ENCODE measurements around the gene SLC12A5. TPM values are rescaled to one million over a fixed set of nuclear protein-coding genes. Genes with fewer than 3 reads are reported as not detected.

Gene SLC12A5
- total RNA-seq, 1 donor from 2014 or later, result 0.77 TPM

DNA sequence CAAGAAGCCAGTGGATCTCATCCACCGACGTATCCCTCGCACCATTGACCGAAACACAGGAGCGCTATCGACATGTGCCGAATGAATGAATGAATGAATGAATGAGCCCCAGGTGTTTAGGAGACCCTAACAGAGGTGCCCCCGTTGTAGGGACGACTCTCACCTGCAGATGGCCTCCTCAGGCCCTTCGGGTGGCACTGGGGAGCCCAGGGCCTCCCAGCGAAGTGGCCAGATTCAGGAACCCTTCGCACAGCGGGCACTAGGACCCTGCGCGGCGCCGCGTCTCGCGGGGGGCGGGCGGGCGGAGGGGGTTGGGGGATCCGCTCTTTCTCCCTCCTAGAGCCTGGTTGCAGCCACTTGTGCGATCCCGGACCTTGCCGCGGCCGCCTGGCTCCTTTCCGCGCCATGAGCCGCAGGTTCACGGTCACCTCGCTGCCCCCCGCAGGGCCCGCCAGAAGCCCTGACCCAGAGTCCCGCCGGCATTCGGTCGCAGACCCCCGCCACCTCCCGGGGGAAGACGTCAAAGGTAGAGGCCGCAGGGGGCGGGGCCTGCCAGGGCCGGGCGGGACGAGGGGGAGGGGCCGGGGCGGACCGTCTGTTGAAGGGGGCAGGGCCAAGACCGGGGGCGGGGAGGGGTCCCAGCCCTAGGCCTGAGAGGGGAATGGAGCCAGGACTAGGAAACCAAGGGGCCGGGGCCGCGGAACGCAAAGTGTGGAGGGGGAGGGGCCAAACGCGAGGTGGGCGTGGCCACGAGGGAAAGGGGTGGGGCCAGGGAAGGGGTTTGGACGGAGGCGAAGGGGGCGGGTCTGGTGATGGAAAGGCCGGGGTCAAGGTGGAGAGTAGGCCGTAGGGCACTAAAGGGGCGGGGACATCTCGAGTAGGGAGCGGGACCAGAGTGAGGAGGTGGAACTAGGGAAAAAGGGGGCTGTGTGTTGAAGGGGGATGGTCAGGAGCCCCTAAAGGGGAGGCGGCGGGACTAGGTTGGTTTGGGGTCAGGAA, 7.4 kb upstream of the SLC12A5 start:
- H3F3A ChIP-seq (ENCODE audit: low read depth), result peaks cover 7% of the 10 kb centered on the region
- H3K4me1 Mint-ChIP-seq, result peaks cover 21% of the 10 kb centered on the region
- no peaks in the 10 kb centered on the region for H3K9me3 Mint-ChIP-seq
- no peak for TF ChIP-seq EZH2 (IDR thresholded peaks at IDR 0.05)
- TF ChIP-seq, protein P1, sequence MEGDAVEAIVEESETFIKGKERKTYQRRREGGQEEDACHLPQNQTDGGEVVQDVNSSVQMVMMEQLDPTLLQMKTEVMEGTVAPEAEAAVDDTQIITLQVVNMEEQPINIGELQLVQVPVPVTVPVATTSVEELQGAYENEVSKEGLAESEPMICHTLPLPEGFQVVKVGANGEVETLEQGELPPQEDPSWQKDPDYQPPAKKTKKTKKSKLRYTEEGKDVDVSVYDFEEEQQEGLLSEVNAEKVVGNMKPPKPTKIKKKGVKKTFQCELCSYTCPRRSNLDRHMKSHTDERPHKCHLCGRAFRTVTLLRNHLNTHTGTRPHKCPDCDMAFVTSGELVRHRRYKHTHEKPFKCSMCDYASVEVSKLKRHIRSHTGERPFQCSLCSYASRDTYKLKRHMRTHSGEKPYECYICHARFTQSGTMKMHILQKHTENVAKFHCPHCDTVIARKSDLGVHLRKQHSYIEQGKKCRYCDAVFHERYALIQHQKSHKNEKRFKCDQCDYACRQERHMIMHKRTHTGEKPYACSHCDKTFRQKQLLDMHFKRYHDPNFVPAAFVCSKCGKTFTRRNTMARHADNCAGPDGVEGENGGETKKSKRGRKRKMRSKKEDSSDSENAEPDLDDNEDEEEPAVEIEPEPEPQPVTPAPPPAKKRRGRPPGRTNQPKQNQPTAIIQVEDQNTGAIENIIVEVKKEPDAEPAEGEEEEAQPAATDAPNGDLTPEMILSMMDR (IDR thresholded peaks at IDR 0.05), result peak; percentile 12
- no peaks in the 10 kb centered on the region for H3K9me3 ChIP-seq (ENCODE audit: low read depth)
- peak; percentile 96 for DNase-seq (ENCODE audit: low spot score)
- H3K27me3 ChIP-seq, result peaks cover 51% of the 10 kb centered on the region
- peak overlapping the region; percentile 88 for H3K4me2 ChIP-seq
- no peaks in the 10 kb centered on the region for H3K36me3 ChIP-seq
- H3K4me1 ChIP-seq, result no peaks in the 10 kb centered on the region
- no peak overlapping the region for H3K9ac ChIP-seq
- H3K27ac ChIP-seq, result no peak overlapping the region
- H3K27me3 Mint-ChIP-seq (ENCODE audit: insufficient read depth, low read depth), result peaks cover 24% of the 10 kb centered on the region
- no peak overlapping the region for H2AFZ ChIP-seq (replicated peaks)
- H3K4me3 Mint-ChIP-seq, result peak overlapping the region; percentile 90
- H3K79me2 ChIP-seq (ENCODE audit: low read depth), result no peaks in the 10 kb centered on the region
- peak overlapping the region; percentile 59 for H3K4me3 ChIP-seq
- H3K36me3 Mint-ChIP-seq, result no peaks in the 10 kb centered on the region
- H3K27ac Mint-ChIP-seq, result no peak overlapping the region
- H4K20me1 ChIP-seq (ENCODE audit: low read depth), result peaks cover 33% of the 10 kb centered on the region

DNA sequence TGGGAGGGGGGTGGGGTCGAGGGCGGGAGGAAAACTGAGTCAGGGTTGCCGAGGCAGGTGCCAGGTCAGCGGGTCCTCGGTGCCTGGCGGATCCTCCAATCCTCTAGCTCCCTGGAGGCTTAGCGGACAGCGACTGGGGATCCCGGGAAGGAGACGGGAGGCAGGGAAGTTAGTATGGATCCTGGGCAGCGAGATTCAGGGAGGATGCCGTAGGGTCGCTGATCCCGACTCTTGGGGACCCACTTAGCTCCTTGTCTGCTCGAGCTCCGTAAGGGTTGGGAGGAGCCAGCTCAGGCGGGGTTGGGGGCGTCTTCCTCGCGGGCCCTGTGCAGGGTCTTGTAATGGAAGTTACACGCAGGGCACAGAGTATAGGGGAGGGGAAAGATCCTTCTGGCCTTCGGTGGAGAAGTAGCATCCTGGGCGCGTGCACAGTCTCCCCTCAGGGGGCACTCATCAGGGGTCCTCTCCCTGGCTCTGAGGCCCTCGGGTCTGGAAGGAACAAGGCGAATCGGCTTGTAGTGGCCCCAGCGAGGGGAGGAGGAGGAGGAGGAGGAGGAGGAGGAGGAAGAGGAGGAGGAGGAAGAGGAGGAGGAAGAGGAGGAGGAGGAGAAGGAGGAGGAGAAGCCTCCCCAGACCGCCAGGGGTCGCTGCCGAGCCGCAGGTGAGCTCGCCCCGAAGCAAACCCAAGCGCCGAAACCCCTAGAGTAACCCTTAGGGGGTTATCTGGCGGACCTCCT, 6.4 kb upstream of the SLC12A5 start:
- Mint-ChIP-seq H3K27me3 (ENCODE audit: insufficient read depth, low read depth) (peaks cover 28% of the 10 kb centered on the region), H3K36me3 (no peaks in the 10 kb centered on the region), H3K9me3 (no peaks in the 10 kb centered on the region), H3K4me1 (peaks cover 21% of the 10 kb centered on the region), H3K27ac (no peak overlapping the region), H3K4me3 (peak overlapping the region; percentile 90)
- peaks cover 7% of the 10 kb centered on the region for H3F3A ChIP-seq (ENCODE audit: low read depth)
- H3K9ac ChIP-seq, result no peak overlapping the region
- H4K20me1 ChIP-seq (ENCODE audit: low read depth), result peaks cover 42% of the 10 kb centered on the region
- no peak overlapping the region for H3K27ac ChIP-seq
- peaks cover 60% of the 10 kb centered on the region for H3K27me3 ChIP-seq
- peak overlapping the region; percentile 88 for H3K4me2 ChIP-seq
- TF ChIP-seq EZH2phosphoT487 (IDR thresholded peaks at IDR 0.05), result no peak
- TF ChIP-seq, protein P1 (IDR thresholded peaks at IDR 0.05), result peak; percentile 83
- TF ChIP-seq EZH2 (IDR thresholded peaks at IDR 0.05), result no peak
- H3K4me1 ChIP-seq, result no peaks in the 10 kb centered on the region
- H2AFZ ChIP-seq (replicated peaks), result no peak overlapping the region
- H3K36me3 ChIP-seq, result no peaks in the 10 kb centered on the region
- DNase-seq (ENCODE audit: low spot score), result peak; percentile 86
- no peaks in the 10 kb centered on the region for H3K9me3 ChIP-seq (ENCODE audit: low read depth)
- H3K4me3 ChIP-seq, result peak overlapping the region; percentile 59
- H3K79me2 ChIP-seq (ENCODE audit: low read depth), result no peaks in the 10 kb centered on the region

- Histone ChIP-seq H3K9ac (no peak overlapping the region), H3K9me3 (ENCODE audit: low read depth) (no peaks in the 10 kb centered on the region), H3K27me3 (peaks cover 65% of the 10 kb centered on the region), H3K4me2 (peak overlapping the region; percentile 88), H2AFZ (replicated peaks) (no peak overlapping the region), H3K4me1 (no peaks in the 10 kb centered on the region), H3K36me3 (no peaks in the 10 kb centered on the region), H3K27ac (no peak overlapping the region), H3F3A (ENCODE audit: low read depth) (peaks cover 7% of the 10 kb centered on the region), H3K4me3 (no peak overlapping the region), H3K79me2 (ENCODE audit: low read depth) (no peaks in the 10 kb centered on the region), H4K20me1 (ENCODE audit: low read depth) (peaks cover 47% of the 10 kb centered on the region)
- Mint-ChIP-seq H3K36me3 (no peaks in the 10 kb centered on the region), H3K4me1 (peaks cover 21% of the 10 kb centered on the region), H3K4me3 (peak overlapping the region; percentile 42), H3K27me3 (ENCODE audit: insufficient read depth, low read depth) (peaks cover 33% of the 10 kb centered on the region), H3K9me3 (no peaks in the 10 kb centered on the region), H3K27ac (no peak overlapping the region)
- TF ChIP-seq EZH2phosphoT487 (IDR thresholded peaks at IDR 0.05), result no peak
- TF ChIP-seq, protein P1 (IDR thresholded peaks at IDR 0.05), result no peak
- no peak for TF ChIP-seq EZH2 (IDR thresholded peaks at IDR 0.05)
- no peak for DNase-seq (ENCODE audit: low spot score)
These were observed 5.9 kb upstream of the SLC12A5 start for GRCh38 chr20:46023148-46023484.

Measured in neural progenitor cell (in vitro differentiated cells).